Colonic mucosa (tissue), 4 donors: ENCODE results near the gene CNTN4. TPM values are rescaled to one million over a fixed set of nuclear protein-coding genes. Genes with fewer than 3 reads are reported as not detected.
A peak's percentile ranks its signal among the peaks of the same experiment; 100 is the strongest.

ENCODE experiments used
- DNase-seq: peaks from one replicate; pipeline ENCODE4 v3.0.0-alpha.2; 2020
- H3K27ac ChIP-seq: fragments of 200-600 bp; one replicate; pipeline ENCODE4 v1.8.0; 2021
- H3K27me3 ChIP-seq: fragments of 200-600 bp; one replicate; pipeline ENCODE4 v1.8.0; 2021
- H3K36me3 ChIP-seq: fragments of 200-600 bp; one replicate; pipeline ENCODE4 v1.8.0; 2021
- H3K4me1 ChIP-seq: fragments of 200-600 bp; one replicate; pipeline ENCODE4 v1.8.0; 2021; ENCODE audit warnings: mild to moderate bottlenecking
- H3K4me3 ChIP-seq: fragments of 200-600 bp; one replicate; pipeline ENCODE4 v1.8.0; 2021
- H3K9ac ChIP-seq, 2 donors: one replicate each; pipeline ENCODE4 v1.7.0; 2013; ENCODE audit warnings: control low read depth in 2 of 2, low read depth in 2 of 2, low read length in 2 of 2
- H3K9me3 ChIP-seq: fragments of 200-600 bp; one replicate; pipeline ENCODE4 v1.8.0; 2021
- CTCF ChIP-seq: fragments of 200-600 bp; IDR thresholded peaks from one replicate; pipeline ENCODE4 v1.8.0; 2022; ENCODE audit warnings: antibody characterized with exemption, mild to moderate bottlenecking
- intact Hi-C: fragments of 100-400 bp; cut with DNase I; formaldehyde crosslinking; loops from one replicate; pipeline ENCODE4 v1.14.1; 2022
- total RNA-seq, 2 donors: library from RNA; stranded (reverse); fragmentation: NEBNext Ultra II Directional in 1 of 2; extraction: Animal tissue kit (Norgen Biotek cat#: 25700) in 1 of 2; gene quantifications; one replicate each; pipeline ENCODE4 v1.2.1, GENCODE V29; 2021
- donor health status: healthy.
- donor health status: DM: no; HTN: no; CAD: no.
- donor health status: DM: no; HTN: no; CAD: no.

The CNTN4 gene
- total RNA-seq, 2 donors from 2014 or later: 8.2 to 19.1 TPM

DNA sequence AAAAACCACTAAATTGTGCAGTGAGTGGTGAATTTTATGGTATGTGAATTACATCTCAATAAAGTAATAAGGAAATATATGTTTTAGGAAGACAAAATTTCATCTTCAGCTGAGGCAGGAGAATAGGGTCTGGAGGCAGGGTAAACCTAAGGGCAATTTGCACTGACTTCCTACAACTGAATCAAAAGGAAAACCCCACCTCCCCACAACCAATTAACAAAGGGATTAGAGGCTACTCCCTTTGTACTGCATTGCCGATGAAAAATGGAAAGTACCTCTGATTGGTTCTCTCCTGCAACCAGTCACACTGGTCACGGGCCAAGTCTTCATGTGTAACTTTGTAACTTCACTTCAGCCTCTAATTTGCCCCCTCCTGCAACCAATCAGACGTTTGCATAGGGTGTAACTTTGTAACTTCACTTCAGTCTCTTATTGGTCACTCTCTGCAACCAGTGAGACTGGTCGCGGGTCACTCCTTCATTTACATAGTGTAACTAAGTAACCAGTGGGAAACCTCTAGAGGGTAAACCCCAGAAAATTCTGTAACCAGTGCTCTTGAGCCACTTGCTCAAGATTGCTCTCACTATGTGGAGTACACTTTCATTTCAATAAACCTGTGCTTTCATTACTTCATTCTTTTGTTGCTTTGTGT, 244.5 kb downstream of the CNTN4 start:
- DNase-seq: peak; percentile 20
- H3K4me3 ChIP-seq: no peak overlapping the region
- H3K9me3 ChIP-seq: no peaks in the 10 kb centered on the region
- intact Hi-C loops: no loop called here
- H3K27me3 ChIP-seq: no peaks in the 10 kb centered on the region
- H3K27ac ChIP-seq: no peak overlapping the region
- H3K4me1 ChIP-seq: no peaks in the 10 kb centered on the region
- TF ChIP-seq CTCF: no peak
- H3K36me3 ChIP-seq: no peaks in the 10 kb centered on the region
- H3K9ac ChIP-seq: no peak overlapping the region

- no peak overlapping the region for H3K4me3 ChIP-seq
- no peaks in the 10 kb centered on the region for H3K27me3 ChIP-seq
- no peak overlapping the region for H3K9ac ChIP-seq
- no peak for TF ChIP-seq CTCF
- no peak for DNase-seq
- no peak overlapping the region for H3K27ac ChIP-seq
- no peaks in the 10 kb centered on the region for H3K4me1 ChIP-seq
- intact Hi-C loops: no loop called here
- no peaks in the 10 kb centered on the region for H3K9me3 ChIP-seq
- H3K36me3 ChIP-seq: no peaks in the 10 kb centered on the region
Measured at GRCh38 chr3:2352134-2352762, 253.6 kb downstream of the CNTN4 start.

DNA sequence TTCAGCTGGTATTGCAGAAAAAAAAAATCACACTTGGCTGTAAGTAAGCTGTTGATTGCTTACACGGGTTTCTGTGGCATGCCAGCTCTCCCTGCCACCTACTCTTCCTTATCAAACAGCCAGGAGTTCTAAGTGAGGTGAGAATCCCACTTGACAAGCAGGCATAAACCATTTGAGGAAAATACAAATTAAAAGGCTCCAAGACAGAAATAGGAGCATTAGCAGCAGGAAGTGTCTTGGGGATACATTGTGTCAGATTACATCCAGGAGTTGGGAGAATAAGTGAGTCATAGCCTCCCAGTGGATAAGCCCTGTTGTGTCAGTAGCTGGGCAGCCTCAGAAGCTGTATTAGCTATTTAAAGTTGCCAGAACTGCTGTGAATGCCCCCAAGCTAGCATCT, 256.0 kb downstream of the CNTN4 start:
- Histone ChIP-seq H3K27me3 (no peaks in the 10 kb centered on the region), H3K27ac (no peak overlapping the region), H3K4me3 (no peak overlapping the region), H3K4me1 (no peaks in the 10 kb centered on the region), H3K9ac (no peak overlapping the region), H3K9me3 (no peaks in the 10 kb centered on the region), H3K36me3 (no peaks in the 10 kb centered on the region)
- TF ChIP-seq CTCF: no peak
- intact Hi-C loops: no loop called here
- DNase-seq: no peak

DNA sequence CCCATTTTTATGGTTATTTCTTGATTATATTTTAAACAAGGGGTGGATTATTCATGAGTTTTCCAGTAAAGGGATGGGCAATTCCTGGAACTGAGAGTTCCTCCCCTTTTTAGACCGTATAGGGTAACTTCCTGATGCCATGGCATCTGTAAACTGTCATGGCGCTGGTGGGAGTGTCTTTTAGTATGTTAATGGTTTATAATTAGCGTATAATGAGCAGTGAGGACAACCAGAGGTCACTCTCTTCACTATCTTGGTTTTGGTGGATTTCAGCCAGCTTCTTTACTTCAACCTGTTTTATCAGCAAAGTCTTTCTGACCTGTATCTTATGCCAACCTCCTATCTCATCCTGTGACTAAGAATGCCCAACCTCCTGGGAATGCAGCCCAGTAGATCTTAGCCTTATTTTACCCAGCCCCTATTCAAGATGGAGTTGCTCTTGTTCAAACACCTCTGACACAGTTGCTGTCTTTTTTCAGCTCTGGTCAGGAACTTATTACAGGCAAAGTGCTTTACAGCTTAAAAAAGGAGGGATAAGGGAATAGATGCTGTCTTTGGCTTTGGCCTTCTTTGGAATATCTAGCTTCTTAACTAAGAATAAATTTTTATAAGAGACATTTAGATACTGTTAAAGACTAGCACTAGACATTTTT, 257.8 kb downstream of the CNTN4 start:
- no peak for DNase-seq
- TF ChIP-seq CTCF: no peak
- H3K36me3 ChIP-seq: no peaks in the 10 kb centered on the region
- intact Hi-C loops: no loop called here
- no peak overlapping the region for H3K9ac ChIP-seq
- no peaks in the 10 kb centered on the region for H3K27me3 ChIP-seq
- no peaks in the 10 kb centered on the region for H3K4me1 ChIP-seq
- no peaks in the 10 kb centered on the region for H3K9me3 ChIP-seq
- H3K27ac ChIP-seq: no peak overlapping the region
- no peak overlapping the region for H3K4me3 ChIP-seq

GRCh38 chr3:2360815-2361214, 262.1 kb downstream of the CNTN4 start:
- DNase-seq: no peak
- no peak overlapping the region for H3K4me3 ChIP-seq
- no peak overlapping the region for H3K9ac ChIP-seq
- TF ChIP-seq CTCF: no peak
- no peaks in the 10 kb centered on the region for H3K27me3 ChIP-seq
- H3K36me3 ChIP-seq: no peaks in the 10 kb centered on the region
- intact Hi-C loops: no loop called here
- H3K27ac ChIP-seq: no peak overlapping the region
- no peaks in the 10 kb centered on the region for H3K9me3 ChIP-seq
- H3K4me1 ChIP-seq: no peaks in the 10 kb centered on the region
